Measurements from ENCODE around the gene MYZAP. TPM values are rescaled to one million over a fixed set of nuclear protein-coding genes. Genes with fewer than 3 reads are reported as not detected.

The MYZAP gene
- total and polyA plus RNA-seq, 10 of the 15 experiments (the other 5 are each of a cell fraction or from before 2014, with no cell fraction given), result not detected

DNA sequence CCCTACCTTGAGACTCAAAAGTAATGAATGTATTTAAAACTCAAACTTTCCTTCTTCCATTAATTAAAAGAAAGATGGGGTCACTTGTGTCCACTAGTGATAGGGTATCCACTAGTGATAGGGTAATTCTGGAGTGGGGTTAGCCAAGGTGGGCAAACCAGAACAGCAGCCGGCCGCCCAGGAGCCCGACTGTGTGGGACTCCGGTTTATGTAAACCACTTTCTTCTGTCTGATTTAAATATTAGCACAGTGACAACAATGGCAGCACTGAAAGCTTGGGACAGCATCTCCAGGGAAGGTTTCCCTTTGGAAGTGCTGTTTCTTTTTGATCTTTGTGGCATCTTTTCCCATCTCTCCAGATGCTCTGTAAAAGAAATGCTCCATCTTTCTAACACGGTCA lies 722 bp downstream of the MYZAP start:
- no peaks in the 10 kb centered on the region for H3K79me2 ChIP-seq (ENCODE audit: control insufficient read depth, insufficient read depth, low read length)
- H3K9me3 ChIP-seq (replicated peaks; ENCODE audit: control insufficient read depth, insufficient read depth, low read length), result no peaks in the 10 kb centered on the region
- POLR2A ChIA-PET, result no interaction called here
- TF ChIP-seq RCOR1 (conservative IDR thresholded peaks at IDR 0.05; ENCODE audit: low read depth, low read length), result no peak
- TF ChIP-seq PML (IDR thresholded peaks at IDR 0.05; ENCODE audit: low read length), result no peak
- TF ChIP-seq, protein P1, sequence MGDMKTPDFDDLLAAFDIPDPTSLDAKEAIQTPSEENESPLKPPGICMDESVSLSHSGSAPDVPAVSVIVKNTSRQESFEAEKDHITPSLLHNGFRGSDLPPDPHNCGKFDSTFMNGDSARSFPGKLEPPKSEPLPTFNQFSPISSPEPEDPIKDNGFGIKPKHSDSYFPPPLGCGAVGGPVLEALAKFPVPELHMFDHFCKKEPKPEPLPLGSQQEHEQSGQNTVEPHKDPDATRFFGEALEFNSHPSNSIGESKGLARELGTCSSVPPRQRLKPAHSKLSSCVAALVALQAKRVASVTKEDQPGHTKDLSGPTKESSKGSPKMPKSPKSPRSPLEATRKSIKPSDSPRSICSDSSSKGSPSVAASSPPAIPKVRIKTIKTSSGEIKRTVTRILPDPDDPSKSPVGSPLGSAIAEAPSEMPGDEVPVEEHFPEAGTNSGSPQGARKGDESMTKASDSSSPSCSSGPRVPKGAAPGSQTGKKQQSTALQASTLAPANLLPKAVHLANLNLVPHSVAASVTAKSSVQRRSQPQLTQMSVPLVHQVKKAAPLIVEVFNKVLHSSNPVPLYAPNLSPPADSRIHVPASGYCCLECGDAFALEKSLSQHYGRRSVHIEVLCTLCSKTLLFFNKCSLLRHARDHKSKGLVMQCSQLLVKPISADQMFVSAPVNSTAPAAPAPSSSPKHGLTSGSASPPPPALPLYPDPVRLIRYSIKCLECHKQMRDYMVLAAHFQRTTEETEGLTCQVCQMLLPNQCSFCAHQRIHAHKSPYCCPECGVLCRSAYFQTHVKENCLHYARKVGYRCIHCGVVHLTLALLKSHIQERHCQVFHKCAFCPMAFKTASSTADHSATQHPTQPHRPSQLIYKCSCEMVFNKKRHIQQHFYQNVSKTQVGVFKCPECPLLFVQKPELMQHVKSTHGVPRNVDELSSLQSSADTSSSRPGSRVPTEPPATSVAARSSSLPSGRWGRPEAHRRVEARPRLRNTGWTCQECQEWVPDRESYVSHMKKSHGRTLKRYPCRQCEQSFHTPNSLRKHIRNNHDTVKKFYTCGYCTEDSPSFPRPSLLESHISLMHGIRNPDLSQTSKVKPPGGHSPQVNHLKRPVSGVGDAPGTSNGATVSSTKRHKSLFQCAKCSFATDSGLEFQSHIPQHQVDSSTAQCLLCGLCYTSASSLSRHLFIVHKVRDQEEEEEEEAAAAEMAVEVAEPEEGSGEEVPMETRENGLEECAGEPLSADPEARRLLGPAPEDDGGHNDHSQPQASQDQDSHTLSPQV (IDR thresholded peaks at IDR 0.05), result no peak
- no peak for TF ChIP-seq FOS (IDR thresholded peaks at IDR 0.05; ENCODE audit: borderline replicate concordance, extremely low read depth, insufficient read length)
- TF ChIP-seq RELA (IDR thresholded peaks at IDR 0.05; ENCODE audit: borderline replicate concordance, partially characterized antibody), result no peak
- no peak for TF ChIP-seq HDAC2 (IDR thresholded peaks at IDR 0.05)
- TF ChIP-seq, protein P2, sequence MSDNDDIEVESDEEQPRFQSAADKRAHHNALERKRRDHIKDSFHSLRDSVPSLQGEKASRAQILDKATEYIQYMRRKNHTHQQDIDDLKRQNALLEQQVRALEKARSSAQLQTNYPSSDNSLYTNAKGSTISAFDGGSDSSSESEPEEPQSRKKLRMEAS (IDR thresholded peaks at IDR 0.05; ENCODE audit: low read depth, low read length), result no peak
- TF ChIP-seq SMAD1 (IDR thresholded peaks at IDR 0.05; ENCODE audit: low read depth, partially characterized antibody), result no peak
- no peak for TF ChIP-seq CBFB (IDR thresholded peaks at IDR 0.05; ENCODE audit: low read depth)
- no peak for TF ChIP-seq POLR2AphosphoS5 (IDR thresholded peaks at IDR 0.05; ENCODE audit: low read length)
- no peak for TF ChIP-seq SRF (IDR thresholded peaks at IDR 0.05; ENCODE audit: low read depth in 2 of 2, low read length in 2 of 2)
- no peak for TF ChIP-seq DPF2 (IDR thresholded peaks at IDR 0.05)
- no peak for TF ChIP-seq EP300 (IDR thresholded peaks at IDR 0.05; ENCODE audit: borderline replicate concordance in 1 of 2, control insufficient read depth in 1 of 2, low read depth in 2 of 2, low read length in 2 of 2)
- no peak for TF ChIP-seq EGR1 (IDR thresholded peaks at IDR 0.05; ENCODE audit: borderline replicate concordance in 1 of 2, low read depth in 2 of 2, low read length in 2 of 2)
- no peak for TF ChIP-seq NR2C1 (IDR thresholded peaks at IDR 0.05)
- TF ChIP-seq STAT1 (conservative IDR thresholded peaks at IDR 0.05), result no peak
- TF ChIP-seq, protein P3, sequence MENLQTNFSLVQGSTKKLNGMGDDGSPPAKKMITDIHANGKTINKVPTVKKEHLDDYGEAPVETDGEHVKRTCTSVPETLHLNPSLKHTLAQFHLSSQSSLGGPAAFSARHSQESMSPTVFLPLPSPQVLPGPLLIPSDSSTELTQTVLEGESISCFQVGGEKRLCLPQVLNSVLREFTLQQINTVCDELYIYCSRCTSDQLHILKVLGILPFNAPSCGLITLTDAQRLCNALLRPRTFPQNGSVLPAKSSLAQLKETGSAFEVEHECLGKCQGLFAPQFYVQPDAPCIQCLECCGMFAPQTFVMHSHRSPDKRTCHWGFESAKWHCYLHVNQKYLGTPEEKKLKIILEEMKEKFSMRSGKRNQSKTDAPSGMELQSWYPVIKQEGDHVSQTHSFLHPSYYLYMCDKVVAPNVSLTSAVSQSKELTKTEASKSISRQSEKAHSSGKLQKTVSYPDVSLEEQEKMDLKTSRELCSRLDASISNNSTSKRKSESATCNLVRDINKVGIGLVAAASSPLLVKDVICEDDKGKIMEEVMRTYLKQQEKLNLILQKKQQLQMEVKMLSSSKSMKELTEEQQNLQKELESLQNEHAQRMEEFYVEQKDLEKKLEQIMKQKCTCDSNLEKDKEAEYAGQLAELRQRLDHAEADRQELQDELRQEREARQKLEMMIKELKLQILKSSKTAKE (IDR thresholded peaks at IDR 0.05; ENCODE audit: low read depth, poor library complexity, severe bottlenecking), result no peak
- TF ChIP-seq ZSCAN29 (IDR thresholded peaks at IDR 0.05), result no peak
- no peak for TF ChIP-seq CBX5 (IDR thresholded peaks at IDR 0.05; ENCODE audit: low read depth)
- TF ChIP-seq HCFC1 (IDR thresholded peaks at IDR 0.05; ENCODE audit: low read length), result no peak
- no peak overlapping the region for H3K4me3 ChIP-seq
- no TSS peak for BruUV-seq (replicated peaks)
- no peaks in the 10 kb centered on the region for H4K20me1 ChIP-seq (ENCODE audit: control insufficient read depth, insufficient read depth)
- H3K36me3 ChIP-seq (ENCODE audit: control insufficient read depth in 2 of 2, insufficient read depth in 2 of 2, low read length in 1 of 2), result no peaks in the 10 kb centered on the region
- RAD21 ChIA-PET (ENCODE audit: unreplicated experiment), result no interaction called here
- H3K27me3 ChIP-seq (replicated peaks in 1 of 2; ENCODE audit: control insufficient read depth in 2 of 2, insufficient read depth in 2 of 2, low read length in 1 of 2), result peaks cover 5 to 12% of the 10 kb centered on the region in 2 experiments
- intact Hi-C loops (cut with micrococcal nuclease; ENCODE audit: unreplicated experiment) (no loop called here), in situ Hi-C loops (cut with MboI) (no loop called here)
- CTCF ChIA-PET, result no interaction called here
- H3K4me2 ChIP-seq (ENCODE audit: control insufficient read depth, insufficient read depth), result no peak overlapping the region
- H2AFZ ChIP-seq (ENCODE audit: control insufficient read depth, low read depth, low read length), result no peak overlapping the region
- no peak overlapping the region for H3K27ac ChIP-seq (ENCODE audit: control insufficient read depth, insufficient read depth)
- SMC1A ChIA-PET (ENCODE audit: uncharacterized antibody, unreplicated experiment), result no interaction called here
- ATAC-seq, result no peak
- FAIRE-seq, result no peak
- no peak overlapping the region for H3K9ac ChIP-seq (ENCODE audit: control insufficient read depth, insufficient read depth, low read length)
- no peak for DNase-seq (ENCODE audit: low read depth, low spot score)
- 91% methylated on average over 5 of the region's 5 CpGs for WGBS (ENCODE audit: insufficient coverage, insufficient replicate concordance, low lambda C conversion rate, missing lambda C conversion rate)
- H3K4me1 ChIP-seq (ENCODE audit: control insufficient read depth, insufficient read depth, low read length), result no peaks in the 10 kb centered on the region

Data from GM12878 (cell line).